Neural cell (in vitro differentiated cells): ENCODE data around the gene SIX4. TPM values are rescaled to one million over a fixed set of nuclear protein-coding genes. Genes with fewer than 3 reads are reported as not detected.

Experiments used
- H2AFZ ChIP-seq: fragments of 200-600, 300-800 bp; sonication (generic), shearing (Covaris generic); 2 replicates; pipeline ENCODE4 v1.6.0; 2014; ENCODE audit warnings: low read depth, mild to moderate bottlenecking, antibody characterized with exemption, low read length, moderate library complexity
- H3F3A ChIP-seq: fragments of 200-600 bp; shearing (Covaris generic); 2 replicates; pipeline ENCODE4 v1.6.1; 2016; ENCODE audit warnings: mild to moderate bottlenecking, moderate library complexity, mixed read lengths, antibody characterized with exemption, low read length; ENCODE audit not compliant: insufficient read depth, poor library complexity, severe bottlenecking
- H3K27ac ChIP-seq: fragments of 200-600, 300-800 bp; sonication (generic), shearing (Covaris generic); 2 replicates; pipeline ENCODE4 v1.5.1; 2014; ENCODE audit warnings: mild to moderate bottlenecking, low read length, moderate library complexity
- H3K27me3 ChIP-seq: fragments of 300-800, 200-600 bp; sonication (generic), shearing (Covaris generic); 2 replicates; pipeline ENCODE4 v1.6.0; 2014; ENCODE audit warnings: mild to moderate bottlenecking, low read depth, low read length, moderate library complexity; ENCODE audit not compliant: insufficient read depth
- H3K36me3 ChIP-seq: fragments of 300-800, 200-600 bp; sonication (generic), shearing (Covaris generic); 2 replicates; pipeline ENCODE4 v1.5.1; 2014; ENCODE audit warnings: mild to moderate bottlenecking, antibody characterized with exemption, low read length, moderate library complexity; ENCODE audit not compliant: insufficient read depth
- H3K4me2 ChIP-seq: fragments of 300-800, 200-600 bp; sonication (generic), shearing (Covaris generic); 2 replicates; pipeline ENCODE4 v1.6.0; 2014; ENCODE audit warnings: mild to moderate bottlenecking, low read length
- H3K4me3 ChIP-seq: fragments of 300-800, 200-600 bp; sonication (generic), shearing (Covaris generic); 2 replicates; pipeline ENCODE4 v1.5.1; 2014; ENCODE audit warnings: mild to moderate bottlenecking, low read length, moderate library complexity
- H3K79me2 ChIP-seq: fragments of 200-600 bp; shearing (Covaris generic); replicated peaks from 2 replicates; pipeline ENCODE4 v1.6.0; 2014; ENCODE audit warnings: mild to moderate bottlenecking, low read length, moderate library complexity; ENCODE audit not compliant: insufficient read depth
- H3K9ac ChIP-seq: fragments of 300-800, 200-600 bp; sonication (generic), shearing (Covaris generic); 2 replicates; pipeline ENCODE4 v1.6.1; 2016; ENCODE audit warnings: mild to moderate bottlenecking, low read length, mixed read lengths
- H3K9me2 ChIP-seq: fragments of 200-600 bp; shearing (Covaris generic); 2 replicates; pipeline ENCODE4 v1.6.1; 2016; ENCODE audit warnings: mild to moderate bottlenecking, low read length, mixed read lengths; ENCODE audit not compliant: insufficient read depth
- H3K9me3 ChIP-seq: fragments of 200-600, 300-800 bp; sonication (generic), shearing (Covaris generic); 2 replicates; pipeline ENCODE4 v1.6.1; 2016; ENCODE audit warnings: mild to moderate bottlenecking, mixed run types, low read length, moderate library complexity, mixed read lengths
- H4K20me1 ChIP-seq: fragments of 200-600 bp; shearing (Covaris generic); 2 replicates; pipeline ENCODE4 v1.6.1; 2016; ENCODE audit warnings: mild to moderate bottlenecking, mixed run types; ENCODE audit not compliant: insufficient read depth
- CTCF ChIP-seq: fragments of 450-650 bp; IDR thresholded peaks from 2 replicates; pipeline ENCODE4 v1.5.1; 2014; ENCODE audit warnings: antibody characterized with exemption, mild to moderate bottlenecking, moderate library complexity; ENCODE audit not compliant: poor library complexity, severe bottlenecking
- EP300 ChIP-seq: fragments of 450-650 bp; conservative IDR thresholded peaks from 2 replicates; pipeline ENCODE4 v1.6.1; 2014; ENCODE audit warnings: antibody characterized with exemption, mild to moderate bottlenecking, moderate library complexity; ENCODE audit not compliant: poor library complexity, severe bottlenecking
- EZH2 ChIP-seq: fragments of 200-600, 300-800 bp; shearing (Covaris generic), sonication (generic); IDR thresholded peaks from 2 replicates; pipeline ENCODE4 v1.6.1; 2014; ENCODE audit warnings: antibody characterized with exemption, low read length, borderline replicate concordance, mild to moderate bottlenecking; ENCODE audit not compliant: insufficient read depth, poor library complexity, severe bottlenecking
- MXI1 ChIP-seq: fragments of 450-650 bp; conservative IDR thresholded peaks from 2 replicates; pipeline ENCODE4 v1.6.1; 2014; ENCODE audit warnings: antibody characterized with exemption, mild to moderate bottlenecking; ENCODE audit not compliant: poor library complexity, severe bottlenecking
- POLR2AphosphoS5 ChIP-seq: IDR thresholded peaks from 2 replicates; pipeline ENCODE4 v1.6.1; 2012
- RAD21 ChIP-seq: fragments of 450-650 bp; conservative IDR thresholded peaks from 2 replicates; pipeline ENCODE4 v1.6.1; 2014; ENCODE audit warnings: antibody characterized with exemption, mild to moderate bottlenecking, moderate library complexity
- SMC3 ChIP-seq: fragments of 450-650 bp; conservative IDR thresholded peaks from 2 replicates; pipeline ENCODE4 v1.6.1; 2014; ENCODE audit warnings: antibody characterized with exemption, mild to moderate bottlenecking, moderate library complexity; ENCODE audit not compliant: poor library complexity
- TAF1 ChIP-seq: IDR thresholded peaks from 2 replicates; pipeline ENCODE4 v1.6.1; 2012; ENCODE audit warnings: low read depth
- polyA plus RNA-seq: library from polyadenylated mRNA; depleted of rRNA; stranded (reverse); fragments of >200 nt; gene quantifications from 2 replicates; pipeline ENCODE4 v1.2.3, GENCODE V29; 2014
- TF ChIP-seq, protein P1 (sequence below): IDR thresholded peaks from 2 replicates; pipeline ENCODE4 v1.6.1; 2012; ENCODE audit warnings: borderline replicate concordance

The SIX4 gene
- polyA plus RNA-seq, 1 donor from 2014 or later: 1.1 TPM

DNA sequence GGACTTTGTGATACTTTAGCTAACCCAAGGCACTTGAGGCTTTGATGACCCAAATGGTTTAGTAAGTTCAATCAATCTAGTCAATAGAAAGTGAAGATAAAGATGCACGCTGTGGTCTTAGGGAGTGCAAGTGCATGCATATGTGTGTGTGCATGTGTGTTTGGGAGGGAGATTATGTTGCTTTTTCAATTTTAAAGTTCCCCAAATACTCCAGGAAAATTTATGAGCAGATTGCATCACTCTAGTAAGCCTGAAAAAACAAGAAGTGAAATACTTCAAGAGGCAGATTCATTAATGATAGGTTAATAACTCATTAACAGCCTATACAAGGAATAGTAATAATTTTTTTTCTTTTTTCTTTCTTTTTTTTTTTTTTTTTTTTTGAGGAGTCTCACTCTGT, 62.4 kb downstream of the SIX4 start:
- H3K9ac ChIP-seq: no peak overlapping the region
- H3K27me3 ChIP-seq: peaks cover 39% of the 10 kb centered on the region
- H3F3A ChIP-seq: no peaks in the 10 kb centered on the region
- no peak overlapping the region for H3K4me3 ChIP-seq
- H3K9me2 ChIP-seq: no peaks in the 10 kb centered on the region
- no peaks in the 10 kb centered on the region for H3K36me3 ChIP-seq
- H3K4me2 ChIP-seq: no peak overlapping the region
- H3K79me2 ChIP-seq: no peaks in the 10 kb centered on the region
- no peak overlapping the region for H3K27ac ChIP-seq
- TF ChIP-seq, protein P1, sequence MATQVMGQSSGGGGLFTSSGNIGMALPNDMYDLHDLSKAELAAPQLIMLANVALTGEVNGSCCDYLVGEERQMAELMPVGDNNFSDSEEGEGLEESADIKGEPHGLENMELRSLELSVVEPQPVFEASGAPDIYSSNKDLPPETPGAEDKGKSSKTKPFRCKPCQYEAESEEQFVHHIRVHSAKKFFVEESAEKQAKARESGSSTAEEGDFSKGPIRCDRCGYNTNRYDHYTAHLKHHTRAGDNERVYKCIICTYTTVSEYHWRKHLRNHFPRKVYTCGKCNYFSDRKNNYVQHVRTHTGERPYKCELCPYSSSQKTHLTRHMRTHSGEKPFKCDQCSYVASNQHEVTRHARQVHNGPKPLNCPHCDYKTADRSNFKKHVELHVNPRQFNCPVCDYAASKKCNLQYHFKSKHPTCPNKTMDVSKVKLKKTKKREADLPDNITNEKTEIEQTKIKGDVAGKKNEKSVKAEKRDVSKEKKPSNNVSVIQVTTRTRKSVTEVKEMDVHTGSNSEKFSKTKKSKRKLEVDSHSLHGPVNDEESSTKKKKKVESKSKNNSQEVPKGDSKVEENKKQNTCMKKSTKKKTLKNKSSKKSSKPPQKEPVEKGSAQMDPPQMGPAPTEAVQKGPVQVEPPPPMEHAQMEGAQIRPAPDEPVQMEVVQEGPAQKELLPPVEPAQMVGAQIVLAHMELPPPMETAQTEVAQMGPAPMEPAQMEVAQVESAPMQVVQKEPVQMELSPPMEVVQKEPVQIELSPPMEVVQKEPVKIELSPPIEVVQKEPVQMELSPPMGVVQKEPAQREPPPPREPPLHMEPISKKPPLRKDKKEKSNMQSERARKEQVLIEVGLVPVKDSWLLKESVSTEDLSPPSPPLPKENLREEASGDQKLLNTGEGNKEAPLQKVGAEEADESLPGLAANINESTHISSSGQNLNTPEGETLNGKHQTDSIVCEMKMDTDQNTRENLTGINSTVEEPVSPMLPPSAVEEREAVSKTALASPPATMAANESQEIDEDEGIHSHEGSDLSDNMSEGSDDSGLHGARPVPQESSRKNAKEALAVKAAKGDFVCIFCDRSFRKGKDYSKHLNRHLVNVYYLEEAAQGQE: no peak
- TF ChIP-seq RAD21: no peak
- no peak for TF ChIP-seq MXI1
- TF ChIP-seq EZH2: no peak
- TF ChIP-seq EP300: no peak
- no peak for TF ChIP-seq SMC3
- no peak for TF ChIP-seq POLR2AphosphoS5
- no peak for TF ChIP-seq CTCF
- TF ChIP-seq TAF1: no peak
- no peaks in the 10 kb centered on the region for H4K20me1 ChIP-seq
- H2AFZ ChIP-seq: no peak overlapping the region
- H3K9me3 ChIP-seq: no peaks in the 10 kb centered on the region

Other genes starting within 250 kb of the SIX4 start
- gene C14orf39, start 238.3 kb downstream of the SIX4 start, polyA plus RNA-seq: 0.12 TPM in 1 of 2 replicates, not detected in the other
- gene SIX6, start 215.2 kb downstream of the SIX4 start, polyA plus RNA-seq: not detected in 2 replicates
- not detected in 2 replicates for gene SIX1, start 74.9 kb downstream of the SIX4 start, polyA plus RNA-seq
- gene MNAT1, start 10.4 kb upstream of the SIX4 start, polyA plus RNA-seq: 82.8 and 104 TPM in 2 replicates